ENCODE measurements around the gene TCF21.

- TF ChIP-seq EZH2 (IDR thresholded peaks at IDR 0.05; ENCODE audit: insufficient read depth, low read length) (no peak), CTCF (IDR thresholded peaks at IDR 0.05; ENCODE audit: insufficient read depth, low read depth, low read length) (no peak)
Measured at GRCh38 chr6:133871131-133871530, 17.8 kb upstream of the TCF21 start.
